GM21526 (cell line): ENCODE measurements around the gene LRRC8E.

Experiments used
- ATAC-seq: cut with Tn5 transposase; IDR thresholded peaks from one replicate; pipeline ENCODE4 v1.9.1; 2021; ENCODE audit warnings: moderate library complexity; ENCODE audit not compliant: unreplicated experiment, low FRiP score

Gene LRRC8E

GRCh38 chr19:7904074-7905020, 16.0 kb downstream of the LRRC8E start:
- ATAC-seq, result peak; percentile 26

DNA sequence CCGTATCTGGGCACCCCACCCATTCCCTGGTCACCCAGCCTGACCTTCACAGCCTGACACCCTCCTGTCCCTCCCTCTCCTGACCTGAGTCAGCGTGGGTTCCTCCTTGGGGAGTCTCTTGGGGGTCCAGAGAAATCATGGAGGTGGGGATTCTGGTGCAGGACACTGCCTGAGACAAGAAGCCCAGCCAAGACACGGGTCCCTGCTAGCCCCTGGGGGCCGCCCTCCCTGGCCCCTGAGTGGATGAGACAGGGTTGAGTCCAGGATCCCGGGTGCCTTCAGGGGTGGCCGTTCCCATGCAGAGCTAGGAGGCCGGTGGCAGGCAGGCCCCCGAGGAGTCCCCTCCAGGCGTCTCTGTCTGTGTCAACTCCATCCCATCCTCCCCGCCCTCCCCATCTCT, 17.0 kb downstream of the LRRC8E start:
- no peak for ATAC-seq

DNA sequence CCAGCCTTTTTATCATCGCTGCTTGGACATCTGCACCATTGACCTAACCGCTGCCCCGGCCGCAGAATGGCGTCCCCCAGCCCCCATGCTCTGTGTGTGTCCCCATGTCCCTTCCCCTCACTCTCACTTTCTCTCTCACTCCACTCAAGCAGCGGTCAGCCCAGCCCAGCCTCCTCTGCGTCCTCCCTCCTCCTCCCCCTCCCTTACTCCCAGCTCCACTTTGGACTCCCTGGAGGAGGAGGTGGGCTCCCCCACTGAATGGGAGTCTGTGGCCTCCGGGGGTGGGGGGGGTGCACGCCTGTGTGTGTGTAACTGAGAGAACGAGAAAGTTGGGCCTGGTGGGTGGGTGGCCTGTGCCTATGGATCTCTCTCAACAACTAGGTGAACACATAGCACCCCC, 17.5 kb downstream of the LRRC8E start:
- no peak for ATAC-seq

- ATAC-seq, result no peak
Observed at GRCh38 chr19:7907122-7907521, 18.8 kb downstream of the LRRC8E start.

DNA sequence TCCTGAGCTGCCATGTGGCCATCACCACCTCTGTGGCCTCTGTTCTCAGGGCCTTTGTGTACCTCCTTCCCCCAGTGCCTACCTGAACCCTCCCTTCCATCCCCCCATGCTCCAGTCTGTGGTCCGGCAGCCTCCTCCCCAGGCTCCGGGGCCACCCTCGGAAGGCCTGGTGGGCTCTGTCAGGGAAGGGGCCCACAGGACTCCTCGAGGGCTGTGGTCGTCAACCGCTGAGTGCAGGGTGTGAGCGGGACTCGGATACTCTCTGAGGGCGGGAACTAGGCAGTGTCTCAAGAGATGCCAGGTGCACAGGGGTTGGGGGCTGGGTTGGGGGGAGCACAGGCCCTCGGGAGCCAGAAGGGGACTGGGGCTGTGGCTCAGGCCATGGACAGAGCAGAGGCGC, 19.2 kb downstream of the LRRC8E start:
- ATAC-seq, result no peak

- no peak for ATAC-seq
Observed at GRCh38 chr19:7908078-7908699, 19.9 kb downstream of the LRRC8E start.

GRCh38 chr19:7908742-7909461, 20.6 kb downstream of the LRRC8E start:
- ATAC-seq, result no peak

DNA sequence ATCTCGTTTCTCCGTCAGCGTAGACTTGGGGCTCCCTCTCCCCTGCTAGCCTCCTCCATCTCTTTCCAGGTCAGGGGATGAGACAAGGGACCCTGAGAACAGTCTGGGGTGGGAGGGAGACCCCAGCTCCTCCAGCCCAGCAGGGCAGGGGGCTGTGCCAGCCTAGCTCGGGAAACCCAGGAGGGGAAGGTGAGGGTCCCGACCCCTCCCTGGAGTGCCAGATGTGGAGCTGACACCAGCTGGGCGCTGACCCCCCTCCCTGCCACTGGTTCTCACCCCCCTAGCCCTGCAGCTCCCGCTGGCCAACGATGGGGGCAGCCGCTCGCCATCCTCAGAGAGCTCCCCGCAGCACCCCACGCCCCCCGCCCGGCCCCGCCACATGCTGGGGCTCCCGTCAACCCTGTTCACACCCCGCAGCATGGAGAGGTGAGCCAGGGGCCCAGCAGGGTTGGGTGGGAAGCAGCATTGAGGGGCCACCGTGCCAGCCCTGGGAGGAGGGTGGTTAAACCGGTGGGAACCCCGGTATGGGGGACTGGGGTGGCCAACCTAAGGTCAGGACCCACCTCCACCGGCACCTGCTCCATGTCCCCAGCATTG, 21.3 kb downstream of the LRRC8E start:
- no peak for ATAC-seq

DNA sequence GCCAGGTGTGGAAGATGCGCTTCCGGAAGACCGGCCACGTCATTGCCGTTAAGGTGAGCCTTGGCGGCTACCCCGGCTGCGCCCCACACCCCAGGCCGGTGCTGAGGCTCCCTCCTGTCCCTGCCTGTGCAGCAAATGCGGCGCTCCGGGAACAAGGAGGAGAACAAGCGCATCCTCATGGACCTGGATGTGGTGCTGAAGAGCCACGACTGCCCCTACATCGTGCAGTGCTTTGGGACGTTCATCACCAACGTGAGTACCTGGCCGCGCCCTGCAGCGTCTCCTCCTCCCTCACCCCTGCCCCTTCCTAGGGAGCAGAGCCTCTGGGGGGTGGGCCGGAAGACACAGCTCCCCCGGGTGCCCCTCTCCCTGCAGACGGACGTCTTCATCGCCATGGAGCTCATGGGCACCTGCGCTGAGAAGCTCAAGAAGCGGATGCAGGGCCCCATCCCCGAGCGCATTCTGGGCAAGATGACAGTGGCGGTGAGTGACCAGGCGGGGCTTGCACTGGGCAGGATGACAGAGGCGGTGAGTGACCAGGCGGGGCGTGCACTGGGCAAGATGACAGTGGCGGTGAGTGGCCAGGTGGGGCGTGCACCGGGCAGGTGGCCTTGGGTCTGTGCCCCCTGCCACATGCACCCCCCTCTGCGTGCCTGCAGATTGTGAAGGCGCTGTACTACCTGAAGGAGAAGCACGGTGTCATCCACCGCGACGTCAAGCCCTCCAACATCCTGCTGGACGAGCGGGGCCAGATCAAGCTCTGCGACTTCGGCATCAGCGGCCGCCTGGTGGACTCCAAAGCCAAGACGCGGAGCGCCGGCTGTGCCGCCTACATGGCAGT, 22.2 kb downstream of the LRRC8E start:
- no peak for ATAC-seq

GRCh38 chr19:7911508-7912143, 23.3 kb downstream of the LRRC8E start:
- no peak for ATAC-seq

DNA sequence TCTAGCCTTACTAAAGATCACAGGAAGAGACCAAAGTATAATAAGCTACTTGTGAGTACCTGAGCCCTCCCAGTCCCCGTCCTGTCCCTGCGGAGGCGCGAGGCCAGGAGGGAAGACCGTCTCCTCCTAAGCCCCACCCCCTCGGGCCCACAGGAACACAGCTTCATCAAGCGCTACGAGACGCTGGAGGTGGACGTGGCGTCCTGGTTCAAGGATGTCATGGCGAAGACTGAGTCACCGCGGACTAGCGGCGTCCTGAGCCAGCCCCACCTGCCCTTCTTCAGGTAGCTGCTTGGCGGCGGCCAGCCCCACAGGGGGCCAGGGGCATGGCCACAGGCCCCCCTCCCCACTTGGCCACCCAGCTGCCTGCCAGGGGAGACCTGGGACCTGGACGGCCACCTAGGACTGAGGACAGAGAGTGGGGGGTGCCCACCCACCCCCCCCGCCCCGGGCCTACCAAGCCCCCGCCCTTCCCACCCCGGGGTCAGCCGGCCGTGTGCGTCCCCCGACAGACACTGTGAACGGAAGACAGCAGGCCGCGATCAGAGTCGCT, 23.9 kb downstream of the LRRC8E start:
- ATAC-seq, result no peak

DNA sequence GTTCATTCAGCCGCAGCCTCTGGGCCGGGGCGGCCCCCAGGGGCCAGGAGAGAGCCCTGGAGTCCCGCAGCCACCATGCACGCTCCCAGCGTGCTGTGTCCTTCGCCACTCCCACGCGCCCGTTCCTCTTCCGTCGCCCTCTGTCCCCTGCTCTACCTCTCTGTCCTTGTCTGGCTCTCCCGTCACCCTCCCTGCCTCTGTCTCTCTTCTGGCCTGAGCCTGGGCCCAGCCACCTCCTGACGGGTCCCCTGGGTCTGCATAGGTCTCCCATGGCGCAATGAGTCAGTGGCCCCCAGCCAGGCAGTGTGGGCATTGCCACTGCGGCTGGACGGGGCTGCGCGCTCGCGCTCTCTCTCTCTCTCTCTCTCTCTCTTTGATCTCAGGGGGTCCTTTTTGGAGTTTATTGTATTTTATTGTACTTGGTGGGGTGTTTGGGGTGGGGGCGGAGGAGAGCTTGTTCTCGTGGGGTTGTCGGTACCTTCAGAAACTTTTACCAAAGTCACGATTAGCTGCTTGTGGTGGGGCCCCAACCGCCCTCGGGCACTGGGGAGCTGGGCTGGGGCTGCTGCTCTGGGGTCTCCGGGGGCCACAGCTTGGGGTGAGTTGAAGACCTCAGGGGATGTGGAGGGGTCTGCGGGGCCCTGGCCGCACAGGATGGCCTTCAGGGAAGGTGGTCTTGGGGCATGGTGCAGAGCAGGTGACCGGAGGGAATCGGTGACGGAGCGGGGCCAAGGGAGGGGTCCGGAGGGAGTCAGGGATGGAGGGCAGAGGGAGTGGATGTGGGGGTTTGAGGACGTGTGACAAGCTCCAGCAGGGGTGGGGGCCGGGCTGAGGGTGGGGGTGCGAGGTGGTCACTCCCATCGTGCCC, 24.6 kb downstream of the LRRC8E start:
- ATAC-seq, result no peak

DNA sequence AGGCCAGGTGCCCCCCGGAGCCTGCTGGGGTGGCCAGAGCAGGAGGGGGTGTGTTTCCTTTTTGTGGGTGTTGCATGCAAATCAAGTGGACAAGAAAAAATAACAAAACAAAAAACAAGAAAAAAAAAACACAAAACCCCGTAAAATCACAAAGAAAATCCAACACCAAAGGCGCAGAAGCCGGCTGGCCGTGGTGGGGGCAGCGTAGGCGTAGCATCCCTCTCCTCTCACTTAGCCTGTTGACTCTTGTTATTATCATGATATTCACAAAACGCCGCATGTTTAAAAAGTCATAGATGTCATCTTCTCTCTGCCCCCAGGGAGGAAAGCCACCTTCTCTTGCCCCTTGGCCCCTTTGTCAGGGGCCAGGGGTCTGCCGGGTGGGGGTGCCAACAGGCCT, 25.3 kb downstream of the LRRC8E start:
- no peak for ATAC-seq

DNA sequence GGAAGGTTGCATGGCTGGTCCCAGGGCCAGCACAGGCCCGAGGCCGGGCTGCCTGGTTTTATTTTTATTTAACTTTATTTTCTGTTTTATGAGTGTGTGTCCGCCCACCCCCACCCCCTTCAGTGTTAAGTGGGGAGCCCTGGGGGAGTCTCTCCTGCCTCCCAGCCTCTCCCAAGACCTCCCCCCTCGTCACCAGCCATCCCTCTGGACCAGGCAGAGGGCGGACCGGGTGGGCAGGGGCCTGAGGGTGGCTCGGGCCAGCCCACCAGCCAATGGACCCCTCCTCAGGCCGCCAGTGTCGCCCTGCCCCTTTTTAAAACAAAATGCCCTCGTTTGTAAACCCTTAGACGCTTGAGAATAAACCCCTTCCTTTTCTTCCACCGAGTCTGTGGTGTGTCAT, 25.8 kb downstream of the LRRC8E start:
- ATAC-seq, result no peak

DNA sequence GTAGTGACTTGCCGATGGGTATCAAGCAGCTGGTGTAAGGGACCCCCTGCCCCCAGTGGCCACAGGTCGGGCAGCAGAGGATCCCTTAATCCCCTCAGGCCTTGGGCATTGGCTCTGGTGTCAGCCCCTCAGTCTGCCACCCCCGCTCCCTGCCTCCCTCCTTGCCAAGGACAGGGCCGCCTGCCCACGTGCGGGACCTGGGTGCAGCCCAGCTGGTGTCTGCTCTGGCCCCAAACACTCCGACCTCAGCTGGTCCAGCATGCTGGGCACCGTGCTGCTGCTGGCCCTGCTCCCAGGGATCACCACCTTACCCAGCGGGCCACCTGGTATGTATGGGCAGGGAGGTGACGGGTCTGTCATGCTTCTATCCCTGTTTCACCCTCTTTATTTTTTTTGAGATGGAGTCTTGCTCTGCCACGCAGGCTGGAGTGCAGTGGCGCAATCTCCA, 26.3 kb downstream of the LRRC8E start, which contains the start of gene TGFBR3L:
Gene TGFBR3L (plus strand): TSS at position 233 of the 448 bp plus-strand sequence.
- no peak for ATAC-seq

DNA sequence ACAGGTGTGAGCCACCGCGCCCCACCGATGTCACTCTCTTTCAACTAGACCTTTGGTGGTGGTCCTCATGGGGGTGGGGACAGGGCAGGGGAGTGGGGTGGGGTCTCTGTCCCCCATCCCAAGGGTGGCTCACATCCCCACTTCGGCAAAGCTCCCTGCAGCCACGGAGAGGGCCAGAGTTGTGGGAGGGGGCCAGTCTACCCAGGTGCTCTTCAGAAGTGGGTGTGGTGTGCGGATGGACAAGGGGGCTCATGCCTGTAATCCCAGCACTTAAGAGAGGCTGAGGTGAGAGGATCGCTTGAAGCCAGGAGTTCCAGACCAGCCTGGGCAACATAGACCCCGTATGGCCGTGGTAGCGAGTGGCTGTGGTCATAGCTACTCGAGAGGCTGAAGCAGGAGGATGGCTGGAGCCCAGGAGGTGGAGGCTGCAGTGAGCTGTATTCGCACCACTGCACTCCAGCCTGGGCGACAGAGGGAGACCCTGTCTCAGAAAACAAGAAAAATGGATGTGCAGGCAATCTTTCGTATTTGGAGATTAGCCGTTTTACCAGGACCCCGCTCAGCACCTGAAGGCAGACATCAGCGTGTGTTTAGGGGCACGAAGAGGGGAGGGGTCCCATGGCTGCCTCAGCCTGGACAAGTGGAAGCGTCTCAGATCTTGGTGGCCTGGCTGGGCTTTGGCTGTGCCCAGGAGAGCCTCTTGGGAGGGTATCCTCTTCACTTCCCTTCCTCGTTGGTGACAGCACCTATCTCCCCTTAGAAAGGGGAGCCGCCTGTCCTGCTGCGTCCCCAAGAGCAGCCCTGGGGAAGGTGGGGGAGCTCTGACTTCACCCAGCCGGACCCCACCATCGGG, 27.2 kb downstream of the LRRC8E start:
- ATAC-seq, result no peak
